Measurements from ENCODE around the gene NCR3LG1. TPM values are rescaled to one million over a fixed set of nuclear protein-coding genes. Genes with fewer than 3 reads are reported as not detected.

NCR3LG1 gene
- total RNA-seq, 1 donor from 2014 or later: 0.80 TPM

DNA sequence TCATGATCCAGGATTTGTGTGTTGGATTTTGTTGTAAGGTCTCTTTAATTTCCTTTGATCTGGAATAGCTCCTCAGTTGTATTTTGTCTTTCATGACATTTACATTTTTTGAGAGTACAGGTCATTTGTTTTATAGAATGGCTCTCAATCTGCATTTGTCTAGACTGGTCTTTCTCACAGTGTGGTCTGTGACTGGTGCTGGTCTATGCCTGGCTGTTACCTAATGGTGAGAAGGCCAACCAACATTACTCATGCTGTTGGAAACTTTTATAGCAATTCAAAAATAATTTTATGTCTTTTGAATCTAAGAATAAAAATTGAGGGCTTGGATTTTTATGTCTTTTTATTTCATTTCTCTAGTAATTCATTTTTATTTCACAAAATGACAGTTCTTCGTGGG, 3.9 kb upstream of the NCR3LG1 start:
- no peak for DNase-seq
- TF ChIP-seq, protein P1, sequence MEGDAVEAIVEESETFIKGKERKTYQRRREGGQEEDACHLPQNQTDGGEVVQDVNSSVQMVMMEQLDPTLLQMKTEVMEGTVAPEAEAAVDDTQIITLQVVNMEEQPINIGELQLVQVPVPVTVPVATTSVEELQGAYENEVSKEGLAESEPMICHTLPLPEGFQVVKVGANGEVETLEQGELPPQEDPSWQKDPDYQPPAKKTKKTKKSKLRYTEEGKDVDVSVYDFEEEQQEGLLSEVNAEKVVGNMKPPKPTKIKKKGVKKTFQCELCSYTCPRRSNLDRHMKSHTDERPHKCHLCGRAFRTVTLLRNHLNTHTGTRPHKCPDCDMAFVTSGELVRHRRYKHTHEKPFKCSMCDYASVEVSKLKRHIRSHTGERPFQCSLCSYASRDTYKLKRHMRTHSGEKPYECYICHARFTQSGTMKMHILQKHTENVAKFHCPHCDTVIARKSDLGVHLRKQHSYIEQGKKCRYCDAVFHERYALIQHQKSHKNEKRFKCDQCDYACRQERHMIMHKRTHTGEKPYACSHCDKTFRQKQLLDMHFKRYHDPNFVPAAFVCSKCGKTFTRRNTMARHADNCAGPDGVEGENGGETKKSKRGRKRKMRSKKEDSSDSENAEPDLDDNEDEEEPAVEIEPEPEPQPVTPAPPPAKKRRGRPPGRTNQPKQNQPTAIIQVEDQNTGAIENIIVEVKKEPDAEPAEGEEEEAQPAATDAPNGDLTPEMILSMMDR (IDR thresholded peaks at IDR 0.05; ENCODE audit: borderline replicate concordance): no peak
- Histone ChIP-seq H3K27me3 (ENCODE audit: low read depth) (no peaks in the 10 kb centered on the region), H3K36me3 (no peaks in the 10 kb centered on the region), H3K27ac (replicated peaks) (no peak overlapping the region), H3K9me3 (replicated peaks) (no peaks in the 10 kb centered on the region), H3K4me3 (no peak overlapping the region), H3K4me1 (peaks cover 16% of the 10 kb centered on the region)
- intact Hi-C loops (cut with micrococcal nuclease): no loop called here

DNA sequence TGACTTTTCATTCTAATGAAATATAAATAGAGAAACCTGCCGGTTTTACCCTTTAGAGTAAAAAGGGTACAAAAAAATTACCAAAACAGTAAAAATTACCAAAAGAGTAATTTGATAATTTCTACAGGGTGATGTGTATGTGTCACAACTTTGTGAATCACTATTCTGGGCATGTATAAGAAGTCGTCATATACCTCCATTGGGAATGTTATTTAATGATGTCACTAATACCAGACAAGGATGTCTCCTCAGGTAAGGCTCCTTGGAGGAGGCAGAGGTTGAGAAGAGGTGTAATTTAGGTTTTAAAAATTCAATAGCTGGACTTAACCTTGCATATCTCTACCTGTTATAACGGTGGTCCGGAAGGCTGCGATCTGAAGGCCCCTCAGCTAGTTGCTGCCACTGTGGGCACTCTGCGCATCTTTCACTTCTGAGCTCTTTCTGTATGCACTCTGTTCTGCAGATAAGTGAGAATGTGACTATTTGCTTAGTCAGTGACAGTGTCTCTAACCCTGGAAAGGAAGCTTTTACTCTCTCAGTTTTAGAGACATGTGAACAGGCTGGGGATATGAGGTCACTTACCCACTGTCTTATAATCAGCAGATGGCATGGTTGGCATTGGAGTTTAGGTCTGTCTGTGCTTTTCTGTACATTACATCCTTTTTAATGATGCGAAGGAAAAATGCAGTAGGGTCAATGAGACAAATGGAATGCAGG, 987 bp upstream of the NCR3LG1 start:
- Histone ChIP-seq H3K9me3 (replicated peaks) (no peaks in the 10 kb centered on the region), H3K27me3 (ENCODE audit: low read depth) (no peaks in the 10 kb centered on the region), H3K36me3 (no peaks in the 10 kb centered on the region), H3K4me1 (peaks cover 38% of the 10 kb centered on the region), H3K4me3 (no peak overlapping the region), H3K27ac (replicated peaks) (no peak overlapping the region)
- TF ChIP-seq, protein P1 (IDR thresholded peaks at IDR 0.05; ENCODE audit: borderline replicate concordance): no peak
- no peak for DNase-seq
- intact Hi-C loops (cut with micrococcal nuclease): no loop called here

DNA sequence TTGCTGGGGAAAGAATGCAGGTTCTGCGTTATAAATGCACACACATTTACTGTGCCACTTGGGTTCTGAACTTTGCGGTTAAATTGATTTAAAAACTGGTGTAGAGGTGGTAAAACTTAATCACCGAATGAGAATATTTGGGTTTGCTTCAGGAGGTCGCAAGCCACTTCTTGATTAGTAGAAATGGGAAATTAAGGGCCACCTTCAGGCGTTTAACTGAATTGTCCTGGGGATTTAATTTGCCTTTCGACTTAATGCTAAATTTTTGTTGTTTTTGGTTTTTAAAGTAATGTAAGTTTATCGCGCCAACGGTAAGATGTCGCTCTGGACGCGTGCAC, 459 bp upstream of the NCR3LG1 start:
- no peak overlapping the region for H3K27ac ChIP-seq (replicated peaks)
- no peaks in the 10 kb centered on the region for H3K9me3 ChIP-seq (replicated peaks)
- no peak for DNase-seq
- TF ChIP-seq, protein P1 (IDR thresholded peaks at IDR 0.05; ENCODE audit: borderline replicate concordance): peak; percentile 16
- no peaks in the 10 kb centered on the region for H3K36me3 ChIP-seq
- intact Hi-C loops (cut with micrococcal nuclease): no loop called here
- no peaks in the 10 kb centered on the region for H3K27me3 ChIP-seq (ENCODE audit: low read depth)
- peaks cover 38% of the 10 kb centered on the region for H3K4me1 ChIP-seq
- peak overlapping the region; percentile 81 for H3K4me3 ChIP-seq

DNA sequence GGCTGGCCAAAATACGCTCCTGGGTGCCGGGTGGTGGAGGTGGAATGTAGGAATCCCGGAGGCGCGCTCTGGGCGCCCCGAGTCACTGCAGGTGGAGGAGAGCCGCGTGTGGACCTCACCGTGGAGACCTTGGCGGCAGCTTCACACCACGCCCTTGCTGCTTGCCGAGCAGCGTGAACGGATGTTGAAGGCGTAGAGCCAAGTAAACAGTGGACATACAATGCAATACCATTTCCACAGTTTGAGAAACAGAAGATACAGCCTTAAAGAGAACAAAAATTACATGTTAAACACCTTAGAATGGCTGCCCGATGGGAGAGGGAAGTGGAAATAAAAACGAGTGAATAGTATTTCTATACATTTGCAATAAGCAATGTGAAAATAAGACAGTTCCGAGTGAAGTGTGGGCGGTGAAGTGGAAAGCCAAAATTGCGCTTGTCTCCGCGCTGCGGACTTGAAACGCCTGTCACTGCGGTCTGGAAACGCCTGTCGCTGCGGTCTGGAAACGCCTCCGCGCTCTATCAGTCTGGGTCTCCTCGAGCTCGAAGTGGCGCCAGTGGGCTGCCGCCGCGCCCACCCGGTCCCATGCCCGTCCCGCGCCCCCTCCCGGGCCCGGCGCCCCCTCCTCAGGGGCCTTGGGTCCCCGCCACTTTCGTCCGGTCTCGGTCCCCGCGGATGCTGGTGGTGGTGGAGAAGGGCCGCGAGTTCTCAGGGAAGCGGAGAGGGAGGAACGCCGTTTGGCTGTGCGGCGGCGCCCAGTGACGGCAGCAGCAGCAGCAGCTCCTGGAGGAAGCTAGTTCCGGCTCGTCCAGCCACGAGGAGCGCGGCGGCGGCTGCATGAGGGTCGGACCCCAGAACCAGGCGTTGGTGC, 1.6 kb downstream of the NCR3LG1 start:
- TF ChIP-seq, protein P1 (IDR thresholded peaks at IDR 0.05; ENCODE audit: borderline replicate concordance): no peak
- Histone ChIP-seq H3K4me3 (peak overlapping the region; percentile 81), H3K27ac (replicated peaks) (peak overlapping the region; percentile 85), H3K9me3 (replicated peaks) (no peaks in the 10 kb centered on the region), H3K4me1 (peaks cover 38% of the 10 kb centered on the region), H3K36me3 (no peaks in the 10 kb centered on the region), H3K27me3 (ENCODE audit: low read depth) (no peaks in the 10 kb centered on the region)
- DNase-seq: peak; percentile 77
- intact Hi-C loops (cut with micrococcal nuclease): no loop called here

DNA sequence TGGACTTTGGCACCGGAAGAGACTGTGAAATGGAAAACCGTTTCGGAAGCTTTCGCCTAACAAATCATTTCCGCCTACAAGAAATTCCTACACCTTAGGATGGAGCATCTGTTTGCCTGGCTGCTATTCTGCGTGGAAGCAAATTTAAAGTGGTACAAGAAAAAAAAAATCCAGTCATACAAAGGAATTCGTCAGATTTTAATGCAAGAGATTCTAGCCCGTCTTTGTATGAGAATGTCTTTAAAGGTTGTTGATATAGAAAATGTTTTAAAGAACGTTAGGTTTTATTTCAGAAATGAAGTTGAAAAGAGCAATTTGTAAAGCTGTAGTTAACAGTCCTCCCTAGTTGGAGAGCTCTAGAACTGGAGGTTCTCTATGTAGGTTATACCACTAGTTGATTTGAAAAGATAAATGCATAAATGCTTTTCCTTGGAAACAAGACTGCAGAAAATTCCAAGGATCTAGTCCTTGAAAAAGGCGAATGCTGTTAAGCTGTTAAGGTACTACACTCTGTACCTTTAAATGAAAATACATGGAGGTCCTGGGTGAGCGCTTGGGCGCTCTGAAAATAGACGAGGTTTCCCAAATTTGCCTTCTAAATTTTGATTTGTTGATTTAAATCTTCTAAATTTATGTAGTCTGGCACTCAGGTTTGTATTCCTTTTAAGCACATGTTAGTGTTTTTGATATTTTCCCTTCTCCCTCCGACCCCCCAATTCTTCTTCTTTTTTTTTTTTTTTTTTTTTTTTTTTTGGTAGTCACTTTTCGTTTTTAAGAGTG, 2.4 kb downstream of the NCR3LG1 start:
- no peaks in the 10 kb centered on the region for H3K27me3 ChIP-seq (ENCODE audit: low read depth)
- TF ChIP-seq, protein P1 (IDR thresholded peaks at IDR 0.05; ENCODE audit: borderline replicate concordance): no peak
- peaks cover 38% of the 10 kb centered on the region for H3K4me1 ChIP-seq
- H3K4me3 ChIP-seq: peak overlapping the region; percentile 81
- intact Hi-C loops (cut with micrococcal nuclease): no loop called here
- H3K36me3 ChIP-seq: peaks cover 3% of the 10 kb centered on the region
- no peaks in the 10 kb centered on the region for H3K9me3 ChIP-seq (replicated peaks)
- H3K27ac ChIP-seq (replicated peaks): peak overlapping the region; percentile 85
- no peak for DNase-seq
